Osteocyte (in vitro differentiated cells): Measurements from ENCODE around the gene WSCD1. TPM values are rescaled to one million over a fixed set of nuclear protein-coding genes. Genes with fewer than 3 reads are reported as not detected.
A peak's percentile ranks its signal among the peaks of the same experiment; 100 is the strongest.

Experiments
- DNase-seq: peaks from one replicate; pipeline ENCODE4 v3.0.0; 2021; ENCODE audit warnings: mixed read lengths; ENCODE audit not compliant: unreplicated experiment; ENCODE audit errors: extremely low spot score
- H3K27ac Mint-ChIP-seq: one replicate; pipeline ENCODE4 v1.8.0; 2021; ENCODE audit warnings: mild to moderate bottlenecking, mixed read lengths; ENCODE audit not compliant: unreplicated experiment
- H3K27me3 Mint-ChIP-seq: one replicate; pipeline ENCODE4 v1.8.0; 2021; ENCODE audit warnings: mixed read lengths; ENCODE audit not compliant: unreplicated experiment
- H3K36me3 Mint-ChIP-seq: one replicate; pipeline ENCODE4 v1.8.0; 2021; ENCODE audit warnings: mixed read lengths; ENCODE audit not compliant: unreplicated experiment
- H3K4me1 Mint-ChIP-seq: one replicate; pipeline ENCODE4 v1.8.0; 2021; ENCODE audit warnings: mixed read lengths; ENCODE audit not compliant: unreplicated experiment
- H3K4me3 Mint-ChIP-seq: one replicate; pipeline ENCODE4 v1.8.0; 2021; ENCODE audit warnings: mild to moderate bottlenecking, moderate library complexity, mixed read lengths; ENCODE audit not compliant: unreplicated experiment
- H3K9me3 Mint-ChIP-seq: one replicate; pipeline ENCODE4 v1.8.0; 2021; ENCODE audit warnings: mixed read lengths; ENCODE audit not compliant: unreplicated experiment
- long read RNA-seq: library from polyadenylated mRNA; unstranded; transcript quantifications from one replicate; pipeline ENCODE4 v2.0.0, GENCODE V29; 2021
- total RNA-seq: library from RNA; stranded (reverse); gene quantifications from 2 replicates; pipeline ENCODE4 v1.2.1, GENCODE V29; 2021
- TF ChIP-seq, protein P1 (sequence below): fragments of 200-600 bp; sonication (generic); IDR thresholded peaks from 2 replicates; pipeline ENCODE4 v1.5.0; 2021; ENCODE audit warnings: antibody characterized with exemption, mild to moderate bottlenecking, moderate library complexity

Gene WSCD1
- 3.8 and 3.9 TPM in 2 replicates for total RNA-seq
- long read RNA-seq, partial matches to known transcripts: 3 of 6 reads
- long read RNA-seq, other reads (novel, unspliced or antisense): 2 of 6 reads

DNA sequence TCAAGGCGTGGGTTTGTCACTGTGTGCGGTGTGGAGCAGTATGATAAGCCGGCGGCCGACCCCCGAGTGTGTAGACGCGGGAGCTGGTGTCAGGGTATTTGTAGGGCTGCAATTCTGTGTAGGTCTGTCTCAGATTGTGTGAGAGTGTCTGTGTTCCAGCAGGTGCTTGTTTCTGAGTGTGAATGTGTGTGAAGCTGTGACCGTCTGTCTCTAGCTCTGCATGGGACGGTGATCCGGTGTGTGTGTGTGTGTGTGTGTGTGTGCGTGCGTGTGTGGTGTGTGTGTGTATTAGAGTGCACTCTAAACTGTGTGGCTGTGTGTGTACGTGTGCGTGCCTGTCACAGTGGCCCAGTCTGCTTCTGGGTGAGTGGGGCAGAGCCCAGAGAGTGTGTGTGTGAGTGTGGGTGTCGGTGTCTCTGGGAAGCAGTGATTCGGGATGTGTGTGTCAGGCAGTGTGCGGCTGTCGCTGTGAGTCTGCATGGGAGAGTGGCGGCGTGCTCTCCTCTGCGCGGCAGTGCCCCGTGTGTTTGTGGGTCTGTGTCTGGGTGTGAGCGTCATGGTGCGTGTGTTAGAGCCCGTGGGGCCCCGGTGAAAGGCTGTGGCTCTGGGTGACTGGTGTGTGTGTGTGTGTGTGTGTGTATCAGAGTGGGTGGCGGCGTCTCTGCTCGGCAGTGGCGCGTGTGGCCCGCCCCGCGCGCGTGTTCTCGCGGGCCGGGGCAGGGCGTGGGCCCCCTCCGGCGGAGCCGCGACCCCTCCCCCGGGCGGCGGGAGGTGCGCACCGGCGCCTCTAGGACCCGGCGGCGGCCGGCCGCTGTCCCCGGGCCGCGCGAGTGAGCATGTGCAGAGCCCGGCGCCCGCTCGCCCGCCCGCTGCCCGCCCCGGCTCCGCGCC, at the start of gene WSCD1:
TSS of gene WSCD1 (plus strand) at position 841 of the 891 bp plus-strand sequence. CDS start 10,280 bp downstream, outside the sequence.
- H3K36me3 Mint-ChIP-seq: no peaks in the 10 kb centered on the region
- peaks cover 13% of the 10 kb centered on the region for H3K4me1 Mint-ChIP-seq
- H3K4me3 Mint-ChIP-seq: peak within 1 kb of the TSS; percentile 73
- TF ChIP-seq, protein P1, sequence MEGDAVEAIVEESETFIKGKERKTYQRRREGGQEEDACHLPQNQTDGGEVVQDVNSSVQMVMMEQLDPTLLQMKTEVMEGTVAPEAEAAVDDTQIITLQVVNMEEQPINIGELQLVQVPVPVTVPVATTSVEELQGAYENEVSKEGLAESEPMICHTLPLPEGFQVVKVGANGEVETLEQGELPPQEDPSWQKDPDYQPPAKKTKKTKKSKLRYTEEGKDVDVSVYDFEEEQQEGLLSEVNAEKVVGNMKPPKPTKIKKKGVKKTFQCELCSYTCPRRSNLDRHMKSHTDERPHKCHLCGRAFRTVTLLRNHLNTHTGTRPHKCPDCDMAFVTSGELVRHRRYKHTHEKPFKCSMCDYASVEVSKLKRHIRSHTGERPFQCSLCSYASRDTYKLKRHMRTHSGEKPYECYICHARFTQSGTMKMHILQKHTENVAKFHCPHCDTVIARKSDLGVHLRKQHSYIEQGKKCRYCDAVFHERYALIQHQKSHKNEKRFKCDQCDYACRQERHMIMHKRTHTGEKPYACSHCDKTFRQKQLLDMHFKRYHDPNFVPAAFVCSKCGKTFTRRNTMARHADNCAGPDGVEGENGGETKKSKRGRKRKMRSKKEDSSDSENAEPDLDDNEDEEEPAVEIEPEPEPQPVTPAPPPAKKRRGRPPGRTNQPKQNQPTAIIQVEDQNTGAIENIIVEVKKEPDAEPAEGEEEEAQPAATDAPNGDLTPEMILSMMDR: no peak
- no peaks in the 10 kb centered on the region for H3K9me3 Mint-ChIP-seq
- H3K27me3 Mint-ChIP-seq: peaks cover 32% of the 10 kb centered on the region
- H3K27ac Mint-ChIP-seq: no peak within 1 kb of the TSS
- no peak for DNase-seq

DNA sequence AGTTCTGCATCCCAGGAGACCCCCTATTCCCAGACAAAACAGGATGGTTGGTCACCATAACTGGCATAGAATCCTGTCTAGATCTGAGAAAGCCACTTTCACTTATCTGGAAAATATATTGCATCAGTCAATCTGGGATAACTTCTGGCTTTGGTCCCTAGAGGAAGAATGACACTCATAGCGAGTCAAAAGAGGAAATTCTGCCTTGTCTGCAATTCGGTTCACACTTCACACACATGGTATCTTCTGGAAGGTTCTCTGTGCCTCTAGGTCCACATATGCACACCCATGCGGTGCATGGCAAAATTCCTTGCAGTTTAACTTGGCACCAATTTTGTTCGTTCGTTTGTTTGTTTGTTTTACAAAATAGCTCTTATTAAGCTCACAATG, 49.2 kb upstream of the WSCD1 start:
- Mint-ChIP-seq H3K4me3 (no peak overlapping the region), H3K36me3 (no peaks in the 10 kb centered on the region), H3K4me1 (peaks cover 6% of the 10 kb centered on the region), H3K27me3 (peaks cover 50% of the 10 kb centered on the region), H3K9me3 (no peaks in the 10 kb centered on the region), H3K27ac (no peak overlapping the region)
- no peak for DNase-seq
- TF ChIP-seq, protein P1: no peak

DNA sequence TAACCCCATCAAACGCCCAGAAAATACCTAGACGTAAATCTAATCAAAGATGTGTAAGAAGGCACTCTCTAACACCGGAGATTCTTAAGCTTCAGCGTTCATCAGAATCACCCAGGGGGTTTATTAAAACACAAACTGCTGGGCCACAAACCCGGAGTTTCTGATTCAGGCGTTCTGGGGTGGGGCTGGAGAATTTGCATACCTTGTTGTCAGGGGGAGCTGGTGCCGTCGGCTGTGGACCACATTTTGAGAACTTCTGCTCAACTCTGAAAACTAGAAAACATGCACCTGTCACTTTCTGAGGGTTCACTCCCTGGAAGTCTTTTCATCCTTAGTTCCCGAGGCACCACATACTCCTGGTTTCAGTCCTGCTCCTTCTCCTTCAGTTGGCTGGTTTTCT, 48.6 kb upstream of the WSCD1 start:
- TF ChIP-seq, protein P1: no peak
- peaks cover 6% of the 10 kb centered on the region for H3K4me1 Mint-ChIP-seq
- no peak overlapping the region for H3K27ac Mint-ChIP-seq
- no peak overlapping the region for H3K4me3 Mint-ChIP-seq
- H3K36me3 Mint-ChIP-seq: no peaks in the 10 kb centered on the region
- DNase-seq: no peak
- H3K9me3 Mint-ChIP-seq: no peaks in the 10 kb centered on the region
- H3K27me3 Mint-ChIP-seq: peaks cover 48% of the 10 kb centered on the region

DNA sequence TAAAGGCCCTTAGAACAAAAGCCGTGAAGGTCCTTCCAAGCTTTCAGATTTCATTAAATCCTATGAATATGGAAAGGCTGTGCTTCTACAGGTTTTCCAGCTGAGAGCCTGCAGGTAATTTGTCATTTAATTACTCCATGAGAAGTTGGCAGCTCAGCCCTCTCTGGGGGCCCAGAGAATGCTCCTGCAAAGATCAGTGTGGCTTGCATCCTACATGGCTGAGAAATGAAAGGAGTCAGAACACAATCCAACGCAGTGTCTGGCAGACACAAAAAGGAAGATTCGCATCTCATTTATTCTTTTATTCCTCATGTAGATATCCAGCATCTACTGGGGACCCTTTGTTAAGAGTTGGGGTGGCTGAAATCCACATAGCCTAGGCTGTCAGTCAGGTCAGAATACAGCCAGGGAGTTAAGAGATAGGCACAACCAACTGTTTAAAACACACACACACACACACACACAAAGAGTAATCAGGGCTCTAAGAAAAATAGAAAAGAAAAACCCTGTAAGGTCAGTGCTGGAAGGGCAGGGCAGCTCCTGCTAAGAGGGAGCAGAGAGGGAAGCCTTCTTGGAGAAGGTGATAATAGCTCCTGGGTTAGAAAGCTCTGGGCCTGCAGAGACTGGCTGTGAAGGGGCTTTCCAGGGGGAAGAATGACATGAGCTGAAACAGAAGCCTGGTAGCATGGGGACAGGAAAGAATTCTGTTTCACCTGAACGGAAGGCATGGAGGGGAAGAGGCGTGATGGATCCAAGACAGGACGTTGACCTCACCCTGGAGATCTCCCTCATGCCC, 46.9 kb upstream of the WSCD1 start:
- Mint-ChIP-seq H3K27me3 (peaks cover 39% of the 10 kb centered on the region), H3K36me3 (no peaks in the 10 kb centered on the region), H3K4me3 (no peak overlapping the region), H3K4me1 (peaks cover 6% of the 10 kb centered on the region), H3K27ac (no peak overlapping the region), H3K9me3 (no peaks in the 10 kb centered on the region)
- TF ChIP-seq, protein P1: no peak
- no peak for DNase-seq

DNA sequence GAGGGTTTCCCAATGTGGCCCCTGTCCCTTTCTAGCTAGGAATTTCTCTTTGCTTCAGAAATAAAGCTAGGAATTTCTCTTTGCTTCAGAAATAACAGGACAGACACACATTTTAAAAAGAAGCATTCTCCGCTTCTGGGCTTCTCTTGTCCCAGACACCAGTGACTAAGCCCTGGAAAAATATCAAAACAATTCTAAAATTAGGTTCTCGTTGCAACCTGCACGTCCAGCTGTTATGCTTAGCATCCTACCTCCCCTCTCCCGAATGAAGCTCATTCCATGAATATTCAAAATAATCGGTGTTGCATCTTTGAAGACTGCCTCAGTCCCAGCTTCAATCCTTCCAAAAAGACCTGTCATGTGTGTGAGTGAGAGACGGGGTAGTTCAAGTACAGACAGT, 45.6 kb upstream of the WSCD1 start:
- DNase-seq: no peak
- peaks cover 6% of the 10 kb centered on the region for H3K4me1 Mint-ChIP-seq
- no peak overlapping the region for H3K4me3 Mint-ChIP-seq
- H3K9me3 Mint-ChIP-seq: no peaks in the 10 kb centered on the region
- H3K27ac Mint-ChIP-seq: no peak overlapping the region
- TF ChIP-seq, protein P1: no peak
- no peaks in the 10 kb centered on the region for H3K36me3 Mint-ChIP-seq
- peaks cover 41% of the 10 kb centered on the region for H3K27me3 Mint-ChIP-seq
